Stimulated activated naive CD8-positive, alpha-beta T cell treated with anti-CD3 and anti-CD28 coated beads, Interleukin-15, Interleukin-2, amounts not matched to agents 100 ng/mL and 50 ng/mL, for 24 hours (primary cell): ENCODE results near the gene BAHCC1.

Source experiments
- H3K27ac Mint-ChIP-seq: one replicate; pipeline ENCODE4 v1.8.0; 2021; ENCODE audit warnings: mild to moderate bottlenecking, mixed read lengths
- H3K27me3 Mint-ChIP-seq: one replicate; pipeline ENCODE4 v1.8.0; 2021; ENCODE audit warnings: mixed read lengths
- H3K36me3 Mint-ChIP-seq: one replicate; pipeline ENCODE4 v1.8.0; 2021; ENCODE audit warnings: low read depth, mixed read lengths
- H3K4me1 Mint-ChIP-seq: one replicate; pipeline ENCODE4 v1.8.0; 2021; ENCODE audit warnings: low read depth, mixed read lengths
- H3K4me3 Mint-ChIP-seq: one replicate; pipeline ENCODE4 v1.8.0; 2021; ENCODE audit warnings: mild to moderate bottlenecking, mixed read lengths
- H3K9me3 Mint-ChIP-seq: one replicate; pipeline ENCODE4 v1.8.0; 2021; ENCODE audit warnings: mixed read lengths

Gene BAHCC1

DNA sequence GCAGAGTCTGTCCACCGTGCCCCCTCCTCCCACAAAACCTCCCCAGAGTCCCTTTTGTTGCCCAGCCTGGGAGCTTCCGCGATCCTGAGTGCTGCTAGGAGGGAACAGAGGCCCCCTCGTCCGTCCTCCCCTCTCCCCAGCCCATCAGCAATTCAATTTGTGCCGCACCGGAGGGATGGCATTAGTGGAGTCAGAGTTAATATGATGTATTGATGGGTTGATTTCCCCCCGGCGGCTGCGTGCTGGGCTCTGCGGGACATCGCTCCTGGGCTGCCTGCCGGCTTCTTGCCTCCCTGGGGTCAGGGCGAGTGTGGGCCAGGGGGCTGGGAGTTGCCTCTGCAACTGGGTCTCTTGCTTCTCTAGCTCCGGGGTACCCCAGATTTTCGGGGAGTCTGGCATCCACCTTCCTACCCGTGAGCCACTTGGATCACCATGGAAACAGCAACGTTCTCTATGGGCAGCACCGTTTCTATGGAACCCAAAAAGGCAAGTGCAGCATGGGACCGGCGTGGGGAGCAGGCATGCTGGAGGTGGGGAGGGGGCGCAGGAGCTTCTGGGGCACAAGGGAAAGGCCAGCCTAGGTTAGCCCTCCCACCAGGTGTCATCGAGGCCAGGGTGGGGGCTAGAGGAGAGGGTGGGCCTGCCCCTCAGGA is 42.9 kb downstream of the BAHCC1 start:
- Mint-ChIP-seq H3K27me3 (no peaks in the 10 kb centered on the region), H3K36me3 (no peaks in the 10 kb centered on the region), H3K9me3 (no peaks in the 10 kb centered on the region), H3K4me1 (no peaks in the 10 kb centered on the region), H3K4me3 (no peak overlapping the region), H3K27ac (no peak overlapping the region)

DNA sequence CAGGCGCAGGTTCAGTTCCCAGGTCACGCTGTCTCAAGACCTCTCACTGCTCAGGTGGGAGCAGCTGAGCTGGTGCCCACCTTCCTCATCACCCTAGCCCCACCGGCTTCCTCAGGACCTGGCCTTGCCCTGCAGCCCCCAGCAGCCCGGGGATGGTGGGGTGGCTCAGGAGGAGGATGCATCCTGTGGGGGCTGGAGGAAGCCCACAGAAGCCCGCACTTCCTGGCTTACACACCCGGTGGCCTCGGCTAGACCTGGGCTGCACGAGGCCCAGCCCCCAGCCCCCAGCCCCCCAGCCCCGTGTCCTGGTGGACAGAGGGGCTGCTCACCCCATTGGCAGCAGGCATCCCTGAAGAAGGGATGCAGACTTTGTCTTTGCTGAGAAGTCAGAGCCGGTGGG is 43.4 kb downstream of the BAHCC1 start:
- no peaks in the 10 kb centered on the region for H3K27me3 Mint-ChIP-seq
- no peaks in the 10 kb centered on the region for H3K4me1 Mint-ChIP-seq
- H3K9me3 Mint-ChIP-seq: no peaks in the 10 kb centered on the region
- no peak overlapping the region for H3K4me3 Mint-ChIP-seq
- no peak overlapping the region for H3K27ac Mint-ChIP-seq
- no peaks in the 10 kb centered on the region for H3K36me3 Mint-ChIP-seq

DNA sequence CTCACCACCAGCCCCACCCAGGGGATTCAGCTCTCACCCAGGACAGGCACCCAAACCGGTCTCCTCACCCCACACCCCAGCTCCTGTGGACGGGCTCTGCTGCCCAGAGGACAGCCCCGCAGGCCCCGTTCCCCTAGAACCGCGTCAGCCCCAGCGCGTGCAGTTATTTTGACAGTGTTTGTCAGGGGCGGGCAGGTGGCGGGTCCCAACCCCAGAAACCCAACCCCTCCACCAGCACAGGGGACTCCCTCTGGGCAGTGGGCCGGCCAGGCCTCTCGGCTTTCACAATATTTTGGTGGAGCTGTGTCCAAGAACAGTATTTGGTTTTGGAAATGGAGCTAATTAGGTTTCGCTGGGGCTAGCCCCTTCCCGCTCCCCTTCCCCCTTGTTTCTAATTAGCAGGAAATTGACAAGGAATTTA is 44.8 kb downstream of the BAHCC1 start:
- H3K27ac Mint-ChIP-seq: no peak overlapping the region
- no peaks in the 10 kb centered on the region for H3K36me3 Mint-ChIP-seq
- H3K27me3 Mint-ChIP-seq: no peaks in the 10 kb centered on the region
- no peaks in the 10 kb centered on the region for H3K4me1 Mint-ChIP-seq
- no peak overlapping the region for H3K4me3 Mint-ChIP-seq
- no peaks in the 10 kb centered on the region for H3K9me3 Mint-ChIP-seq

DNA sequence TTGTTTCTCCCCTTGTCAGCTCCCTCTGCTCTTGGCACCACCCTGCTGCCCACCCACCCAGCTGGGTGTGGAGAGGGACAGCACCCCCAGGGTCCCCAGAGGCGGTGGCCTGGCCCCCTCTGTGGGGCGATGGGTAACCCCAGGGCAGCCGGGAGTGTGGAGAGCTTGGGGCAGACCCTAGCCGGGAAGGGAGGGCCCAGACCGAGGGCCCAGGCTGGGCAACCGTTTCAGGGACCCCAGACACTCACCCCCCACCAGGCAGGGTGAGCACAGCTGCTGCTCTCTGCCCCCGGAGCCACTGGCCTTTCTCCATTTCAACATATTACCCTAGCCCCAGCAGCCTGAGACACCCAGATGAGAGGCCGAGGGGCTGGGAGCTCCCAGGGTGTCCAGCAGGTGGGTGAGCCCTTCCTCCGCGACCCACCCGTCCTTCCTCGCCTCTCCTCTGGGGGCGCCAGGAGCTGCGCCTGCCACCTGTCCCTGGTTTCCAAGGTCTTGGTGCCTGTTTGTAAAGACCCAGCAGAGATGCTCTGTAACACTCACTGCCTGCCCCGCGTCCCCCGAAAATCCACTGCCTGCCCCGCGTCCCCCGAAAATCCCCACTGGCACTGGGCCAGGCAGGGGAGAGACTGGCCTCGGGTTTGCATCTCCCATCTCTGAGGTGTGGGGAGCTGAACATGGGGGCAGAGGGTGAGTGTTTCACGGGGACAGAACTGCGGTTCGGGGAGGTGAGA is 45.4 kb downstream of the BAHCC1 start:
- no peaks in the 10 kb centered on the region for H3K36me3 Mint-ChIP-seq
- no peaks in the 10 kb centered on the region for H3K9me3 Mint-ChIP-seq
- no peak overlapping the region for H3K27ac Mint-ChIP-seq
- H3K4me1 Mint-ChIP-seq: no peaks in the 10 kb centered on the region
- no peak overlapping the region for H3K4me3 Mint-ChIP-seq
- H3K27me3 Mint-ChIP-seq: no peaks in the 10 kb centered on the region

DNA sequence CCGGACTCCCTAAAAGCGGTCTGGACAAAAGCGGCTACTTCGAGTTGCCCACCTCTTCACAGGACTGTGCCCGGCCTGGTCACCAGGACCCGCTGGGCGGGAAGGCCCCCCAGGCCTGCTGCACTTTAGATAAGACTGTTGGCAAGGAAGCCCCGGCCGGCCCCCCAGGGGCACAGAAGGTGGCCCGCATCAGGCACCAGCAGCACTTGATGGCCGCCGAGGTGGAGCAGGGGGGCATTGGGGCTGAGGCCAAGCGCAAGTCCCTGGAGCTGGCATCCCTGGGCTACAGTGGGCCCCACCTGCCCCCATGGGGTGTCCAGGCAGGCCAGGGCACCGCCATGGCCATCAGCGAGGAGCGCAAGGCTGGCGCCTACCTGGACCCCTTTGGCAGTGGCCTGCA is 47.5 kb downstream of the BAHCC1 start:
- Mint-ChIP-seq H3K4me1 (no peaks in the 10 kb centered on the region), H3K36me3 (no peaks in the 10 kb centered on the region), H3K4me3 (no peak overlapping the region), H3K9me3 (no peaks in the 10 kb centered on the region), H3K27me3 (no peaks in the 10 kb centered on the region), H3K27ac (no peak overlapping the region)

DNA sequence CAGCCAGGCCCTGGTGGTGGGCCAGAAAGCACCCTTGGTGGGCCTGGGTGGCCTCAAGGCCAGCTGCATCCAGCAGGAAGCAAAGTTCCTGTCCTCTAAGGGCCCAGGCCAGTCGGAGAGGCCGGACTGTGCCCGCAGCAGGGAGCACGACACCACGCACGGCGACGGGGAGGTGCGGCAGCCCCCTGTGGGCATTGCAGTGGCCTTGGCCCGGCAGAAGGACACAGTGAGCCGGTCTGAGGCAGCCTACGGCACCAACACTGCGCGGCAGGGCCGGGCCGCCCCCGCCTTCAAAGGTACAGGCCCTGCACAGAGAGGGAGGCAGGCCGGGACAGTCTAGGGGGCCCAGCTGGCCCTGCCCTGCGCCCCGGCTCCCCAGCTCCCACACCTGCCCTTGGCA is 48.0 kb downstream of the BAHCC1 start:
- no peaks in the 10 kb centered on the region for H3K36me3 Mint-ChIP-seq
- no peaks in the 10 kb centered on the region for H3K27me3 Mint-ChIP-seq
- no peaks in the 10 kb centered on the region for H3K4me1 Mint-ChIP-seq
- H3K4me3 Mint-ChIP-seq: no peak overlapping the region
- no peak overlapping the region for H3K27ac Mint-ChIP-seq
- H3K9me3 Mint-ChIP-seq: no peaks in the 10 kb centered on the region

DNA sequence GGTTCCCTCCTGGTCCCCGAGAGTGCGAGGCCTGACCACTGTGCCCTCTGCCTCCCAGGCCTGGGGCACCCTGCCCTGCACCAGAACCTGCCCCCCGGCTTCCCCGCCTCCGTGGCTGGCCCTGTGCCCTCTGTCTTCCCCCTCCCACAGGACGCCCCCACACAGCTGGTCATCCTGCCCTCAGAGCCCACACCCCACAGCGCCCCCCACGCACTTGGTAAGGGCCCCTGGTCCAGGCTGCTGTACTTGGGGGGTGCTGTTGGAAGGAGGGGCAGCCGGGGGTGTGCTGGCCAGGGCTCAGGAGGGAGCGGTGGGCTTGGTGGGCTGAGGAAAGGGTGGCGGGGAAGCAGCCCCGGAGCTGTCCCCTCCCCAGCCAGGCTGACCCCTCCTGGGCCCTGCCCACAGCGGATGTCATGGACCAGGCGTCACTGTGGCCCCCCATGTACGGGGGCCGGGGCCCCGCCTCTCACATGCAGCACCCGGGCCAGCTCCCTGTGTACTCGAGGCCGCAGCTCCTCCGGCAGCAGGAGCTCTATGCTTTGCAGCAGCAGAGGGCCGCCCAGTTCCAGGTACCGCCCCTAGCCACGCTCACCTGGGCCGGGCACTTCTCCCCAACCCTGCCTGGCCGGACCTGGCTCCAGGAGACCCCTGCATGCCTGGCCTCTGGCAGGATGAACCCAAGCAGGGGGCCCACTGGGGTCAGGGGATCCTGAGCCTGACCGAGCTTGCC is 49.5 kb downstream of the BAHCC1 start:
- Mint-ChIP-seq H3K27ac (no peak overlapping the region), H3K4me3 (no peak overlapping the region), H3K4me1 (no peaks in the 10 kb centered on the region)

DNA sequence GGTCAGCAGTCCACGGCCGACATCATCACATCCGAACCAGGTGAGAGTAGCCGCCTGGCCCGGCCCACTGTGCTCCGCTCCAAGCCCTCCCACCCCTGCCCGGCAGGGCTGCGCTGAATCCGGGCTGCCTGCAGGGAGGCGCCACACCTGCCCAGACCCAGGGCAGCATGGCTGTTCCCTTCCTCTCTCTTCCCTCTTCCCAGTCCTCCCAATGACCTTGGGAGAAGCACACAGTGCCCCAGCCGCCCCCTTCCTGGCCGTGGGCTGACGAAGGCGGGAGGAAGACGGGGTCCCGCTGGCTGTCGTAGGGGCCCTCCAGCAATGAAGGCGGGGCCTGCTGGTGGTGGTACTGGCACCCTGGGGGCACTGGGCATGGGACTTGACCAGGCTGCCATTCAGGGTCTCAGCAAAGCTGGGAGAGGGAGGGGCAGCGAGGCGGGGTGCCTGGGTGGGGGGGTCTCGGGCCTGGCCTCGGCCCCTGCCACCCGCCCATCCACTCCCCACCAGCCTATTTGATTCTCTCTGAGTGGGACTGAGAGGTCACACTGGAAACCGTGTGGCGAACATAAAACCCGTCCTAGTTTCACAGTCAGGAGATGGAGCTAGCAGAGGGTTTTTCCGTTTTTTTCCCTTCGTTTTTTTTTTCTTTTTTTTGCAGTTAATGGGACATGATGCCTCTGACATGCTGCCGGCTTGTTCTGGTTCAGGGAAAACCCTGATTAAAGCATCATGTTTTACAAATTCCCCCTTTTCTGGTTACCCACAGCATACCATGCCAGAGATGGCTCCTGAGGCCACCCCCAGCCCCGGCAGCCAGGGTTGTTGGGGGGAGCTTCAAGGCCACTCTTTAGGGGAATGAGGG is 50.6 kb downstream of the BAHCC1 start:
- H3K4me1 Mint-ChIP-seq: no peaks in the 10 kb centered on the region
- no peak overlapping the region for H3K27ac Mint-ChIP-seq
- H3K36me3 Mint-ChIP-seq: no peaks in the 10 kb centered on the region
- H3K27me3 Mint-ChIP-seq: no peaks in the 10 kb centered on the region
- H3K4me3 Mint-ChIP-seq: no peak overlapping the region
- no peaks in the 10 kb centered on the region for H3K9me3 Mint-ChIP-seq

More for the DNA sequence above, 49.5 kb downstream of the BAHCC1 start:
- Mint-ChIP-seq H3K9me3 (no peaks in the 10 kb centered on the region), H3K36me3 (no peaks in the 10 kb centered on the region), H3K27me3 (no peaks in the 10 kb centered on the region)

DNA sequence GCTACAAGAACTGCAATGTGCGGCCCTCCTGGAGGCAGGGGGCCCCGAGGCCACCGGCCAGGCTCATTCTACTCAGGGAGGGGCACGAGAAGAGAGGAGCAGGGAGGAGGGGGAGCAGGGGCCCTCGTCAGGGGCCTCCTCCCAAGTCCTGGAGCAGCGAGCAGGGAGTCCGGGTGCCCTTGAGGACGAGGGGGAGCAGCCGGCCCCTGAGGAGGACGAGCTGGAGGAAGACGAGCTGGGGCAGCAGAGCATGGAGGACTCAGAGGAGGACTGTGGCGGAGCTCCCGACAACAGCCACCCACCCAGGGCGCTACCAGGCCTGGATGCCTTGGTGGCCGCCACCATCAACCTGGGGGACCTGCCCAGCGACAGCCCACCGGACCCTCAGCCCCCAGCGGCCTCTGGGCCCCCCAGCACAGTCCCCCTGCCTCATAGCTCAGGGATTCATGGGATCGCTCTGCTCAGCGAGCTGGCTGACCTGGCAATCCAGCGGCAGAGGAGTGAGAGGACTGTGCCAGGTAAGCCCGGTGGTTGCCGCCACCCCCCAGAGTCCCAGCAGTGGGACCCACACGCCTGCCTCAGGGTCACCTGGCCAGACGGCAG is 52.2 kb downstream of the BAHCC1 start:
- H3K36me3 Mint-ChIP-seq: no peaks in the 10 kb centered on the region
- no peak overlapping the region for H3K4me3 Mint-ChIP-seq

DNA sequence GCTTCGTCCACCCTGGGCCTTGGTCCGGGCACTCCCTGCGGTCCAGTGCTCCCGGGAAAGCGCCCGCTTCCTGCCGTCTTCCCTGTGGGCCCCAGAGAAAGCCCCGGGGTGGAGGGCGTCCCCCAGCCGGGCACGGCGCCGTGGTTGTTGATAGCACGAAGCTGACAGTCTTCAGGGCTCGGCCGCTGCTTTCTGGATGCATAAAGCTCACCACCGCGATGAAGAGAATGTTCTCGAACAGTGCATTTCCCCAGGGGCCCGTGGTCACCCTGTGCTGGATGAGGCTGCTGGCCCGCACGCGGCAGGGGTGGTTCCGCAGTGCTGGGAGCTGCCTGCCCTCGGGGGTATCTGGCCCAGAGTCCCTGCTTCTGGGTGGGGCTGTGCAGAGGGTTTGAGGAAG is 53.2 kb downstream of the BAHCC1 start:
- Mint-ChIP-seq H3K4me1 (peaks cover 5% of the 10 kb centered on the region), H3K27ac (no peak overlapping the region), H3K27me3 (no peaks in the 10 kb centered on the region), H3K4me3 (no peak overlapping the region), H3K9me3 (no peaks in the 10 kb centered on the region), H3K36me3 (no peaks in the 10 kb centered on the region)

More for the DNA sequence above, 52.2 kb downstream of the BAHCC1 start:
- H3K27me3 Mint-ChIP-seq: no peaks in the 10 kb centered on the region
- no peaks in the 10 kb centered on the region for H3K4me1 Mint-ChIP-seq
- no peaks in the 10 kb centered on the region for H3K9me3 Mint-ChIP-seq
- H3K27ac Mint-ChIP-seq: no peak overlapping the region

DNA sequence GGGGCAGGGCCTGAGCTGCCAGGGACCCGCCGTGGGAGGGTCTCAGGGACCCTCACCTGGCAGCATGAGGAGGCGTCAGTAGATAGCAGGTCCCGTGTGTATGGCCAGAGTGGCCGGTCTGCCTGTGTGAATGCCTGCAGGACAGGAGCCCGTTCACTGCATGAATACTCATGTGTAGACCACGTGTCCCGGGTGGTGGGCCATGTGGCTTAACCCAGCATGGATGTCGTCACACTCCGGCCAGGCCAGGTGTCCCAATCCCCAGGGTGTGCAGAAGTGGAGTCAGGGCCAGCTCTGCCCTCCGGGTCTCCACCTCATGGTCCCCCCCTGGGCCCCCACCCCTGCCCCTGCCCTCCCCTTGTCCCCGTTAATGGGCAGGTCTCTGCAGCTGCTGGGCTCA is 53.7 kb downstream of the BAHCC1 start:
- Mint-ChIP-seq H3K27me3 (no peaks in the 10 kb centered on the region), H3K27ac (no peak overlapping the region), H3K9me3 (no peaks in the 10 kb centered on the region), H3K4me3 (no peak overlapping the region), H3K36me3 (no peaks in the 10 kb centered on the region), H3K4me1 (peaks cover 10% of the 10 kb centered on the region)

DNA sequence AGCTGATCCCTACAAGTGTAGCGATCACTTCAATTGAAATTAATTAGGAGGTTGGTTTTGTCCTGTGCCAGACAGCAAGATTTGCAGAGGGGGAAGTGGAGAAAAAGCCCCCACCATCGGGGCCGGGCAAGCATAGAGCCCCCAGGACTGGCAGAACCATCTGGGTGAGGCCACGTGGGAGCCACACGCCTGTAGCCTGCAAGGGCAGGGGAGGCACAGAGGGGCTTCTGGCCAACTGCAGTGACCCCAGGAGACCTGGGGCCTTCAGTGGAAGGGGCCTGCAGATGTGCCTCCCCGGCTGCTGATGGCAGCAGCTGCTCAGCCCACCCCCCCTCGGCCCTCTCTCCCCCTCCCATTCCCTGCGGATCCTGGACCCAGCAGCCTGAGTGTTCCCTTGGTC is 54.1 kb downstream of the BAHCC1 start:
- H3K9me3 Mint-ChIP-seq: no peaks in the 10 kb centered on the region
- no peak overlapping the region for H3K4me3 Mint-ChIP-seq
- peaks cover 12% of the 10 kb centered on the region for H3K4me1 Mint-ChIP-seq

DNA sequence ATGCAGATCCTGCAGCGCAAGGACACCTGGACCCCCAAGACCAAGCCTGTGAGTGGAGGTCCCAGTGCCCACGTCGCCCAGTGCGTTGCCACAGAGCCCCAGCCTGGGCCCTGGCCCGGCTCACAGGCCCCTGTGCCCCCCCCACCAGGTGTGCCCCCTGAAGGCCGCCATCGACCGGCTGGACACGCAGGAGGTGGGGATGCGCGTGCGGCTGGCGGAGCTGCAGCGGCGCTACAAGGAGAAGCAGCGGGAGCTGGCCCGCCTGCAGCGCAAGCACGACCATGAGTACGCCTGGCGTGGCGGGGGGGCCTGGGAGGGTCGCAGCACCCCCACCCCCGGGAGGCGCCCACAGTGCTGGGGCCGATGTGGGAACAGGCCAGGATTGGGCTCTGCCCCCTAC is 56.6 kb downstream of the BAHCC1 start:
- no peaks in the 10 kb centered on the region for H3K27me3 Mint-ChIP-seq
- H3K36me3 Mint-ChIP-seq: no peaks in the 10 kb centered on the region
- H3K4me1 Mint-ChIP-seq: peaks cover 12% of the 10 kb centered on the region
- no peaks in the 10 kb centered on the region for H3K9me3 Mint-ChIP-seq
- no peak overlapping the region for H3K4me3 Mint-ChIP-seq
- H3K27ac Mint-ChIP-seq: no peak overlapping the region

More for the DNA sequence above, 54.1 kb downstream of the BAHCC1 start:
- Mint-ChIP-seq H3K36me3 (no peaks in the 10 kb centered on the region), H3K27me3 (no peaks in the 10 kb centered on the region), H3K27ac (no peak overlapping the region)

DNA sequence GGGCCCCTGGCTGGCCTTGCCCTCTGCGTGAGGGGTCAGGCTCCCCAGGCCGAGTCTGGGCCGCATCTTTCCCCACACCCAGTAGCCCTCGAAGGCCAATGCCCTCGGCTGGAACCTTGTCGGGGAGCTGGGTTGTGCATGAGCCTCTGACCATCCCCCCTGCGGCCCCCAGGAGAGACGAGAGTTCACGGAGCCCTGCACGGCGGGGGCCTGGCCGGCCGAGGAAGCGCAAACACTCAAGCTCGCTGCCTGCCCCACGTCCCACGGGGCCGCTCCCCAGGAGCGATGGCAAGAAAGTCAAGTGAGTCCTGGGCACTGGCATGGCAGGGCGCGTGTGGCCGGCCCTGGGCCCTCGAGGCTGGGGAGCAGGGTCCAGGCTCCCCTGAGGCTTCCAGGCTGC is 57.3 kb downstream of the BAHCC1 start:
- no peaks in the 10 kb centered on the region for H3K36me3 Mint-ChIP-seq
- no peak overlapping the region for H3K27ac Mint-ChIP-seq
- H3K27me3 Mint-ChIP-seq: no peaks in the 10 kb centered on the region
- no peaks in the 10 kb centered on the region for H3K9me3 Mint-ChIP-seq
- H3K4me1 Mint-ChIP-seq: peaks cover 12% of the 10 kb centered on the region
- no peak overlapping the region for H3K4me3 Mint-ChIP-seq
